ACHN (cell line): ENCODE results near the gene CD22.

Experiments used
- DNase-seq: peaks from one replicate; pipeline ENCODE4 v3.0.0-alpha.2; 2015
- in situ Hi-C: cut with HindIII; loops from 2 replicates; pipeline ENCODE4 v1.10.0; 2017; ENCODE audit warnings: low sequenced_read_pairs, low pct_ligation_motif_present, low pct_unique_long_range_greater_than_20kb

CD22 gene

DNA sequence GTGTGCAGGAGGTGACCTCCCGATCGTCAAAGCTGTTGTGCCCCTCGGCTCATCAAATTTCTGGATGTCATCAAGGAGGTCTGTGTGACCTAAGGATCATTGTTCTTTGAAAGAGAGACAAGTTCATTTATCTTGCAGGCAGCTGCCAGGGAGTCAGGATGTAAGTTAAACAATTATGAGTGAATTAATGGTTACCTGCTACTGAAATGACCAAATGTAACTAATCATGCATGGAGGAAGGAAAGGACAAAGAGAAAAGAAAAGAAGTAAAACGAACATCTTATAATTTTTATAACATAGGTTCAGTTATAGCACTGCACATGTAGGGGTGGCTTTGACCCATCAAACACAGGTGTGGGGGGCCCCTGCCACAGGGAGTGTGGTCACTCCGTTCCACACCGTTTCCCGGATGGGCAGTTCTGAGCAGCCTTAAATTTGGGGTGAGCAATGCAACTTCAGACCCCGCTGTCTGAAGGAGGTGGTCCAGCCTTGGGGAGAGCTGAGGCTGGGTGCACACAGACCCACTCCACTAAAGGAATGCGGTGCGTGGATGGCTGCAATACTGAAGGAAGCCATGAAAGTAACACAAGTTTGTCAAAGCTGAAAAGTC, 5.3 kb downstream of the CD22 start:
- in situ Hi-C loops: no loop called here

DNA sequence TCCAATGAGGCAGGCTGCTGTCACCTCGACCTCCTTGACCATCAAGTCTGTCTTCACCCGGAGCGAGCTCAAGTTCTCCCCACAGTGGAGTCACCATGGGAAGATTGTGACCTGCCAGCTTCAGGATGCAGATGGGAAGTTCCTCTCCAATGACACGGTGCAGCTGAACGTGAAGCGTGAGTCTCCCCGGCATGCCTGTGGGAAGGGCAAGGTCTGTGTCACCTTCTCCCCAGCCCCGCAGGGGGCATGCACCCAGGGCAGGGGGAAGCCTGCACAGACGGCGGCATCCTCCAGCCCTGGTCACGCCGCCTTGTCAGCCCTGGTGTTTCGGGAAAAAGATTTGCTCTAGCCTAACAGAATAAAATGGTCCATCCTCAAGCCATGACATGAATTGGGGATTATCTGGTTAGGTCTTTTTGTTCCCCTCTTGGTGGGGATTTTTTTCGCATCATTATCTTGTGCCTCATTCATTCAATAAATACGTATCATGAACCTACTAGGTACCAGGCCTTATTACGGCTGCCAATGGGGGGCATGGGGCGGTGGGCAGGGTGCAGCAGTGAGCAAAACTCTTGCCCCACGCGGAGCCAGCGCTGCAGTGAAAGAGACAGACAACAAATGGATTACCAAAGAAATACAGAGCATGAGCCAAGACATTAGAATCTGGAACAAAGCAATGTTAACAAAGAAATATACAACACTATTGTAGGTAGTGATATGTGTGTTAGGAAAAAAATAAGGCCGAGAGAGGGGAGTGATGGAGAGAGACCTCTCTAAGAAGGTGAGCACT, 7.4 kb downstream of the CD22 start:
- in situ Hi-C loops: no loop called here
- DNase-seq: no peak

More for the DNA sequence above, 5.3 kb downstream of the CD22 start:
- DNase-seq: no peak

DNA sequence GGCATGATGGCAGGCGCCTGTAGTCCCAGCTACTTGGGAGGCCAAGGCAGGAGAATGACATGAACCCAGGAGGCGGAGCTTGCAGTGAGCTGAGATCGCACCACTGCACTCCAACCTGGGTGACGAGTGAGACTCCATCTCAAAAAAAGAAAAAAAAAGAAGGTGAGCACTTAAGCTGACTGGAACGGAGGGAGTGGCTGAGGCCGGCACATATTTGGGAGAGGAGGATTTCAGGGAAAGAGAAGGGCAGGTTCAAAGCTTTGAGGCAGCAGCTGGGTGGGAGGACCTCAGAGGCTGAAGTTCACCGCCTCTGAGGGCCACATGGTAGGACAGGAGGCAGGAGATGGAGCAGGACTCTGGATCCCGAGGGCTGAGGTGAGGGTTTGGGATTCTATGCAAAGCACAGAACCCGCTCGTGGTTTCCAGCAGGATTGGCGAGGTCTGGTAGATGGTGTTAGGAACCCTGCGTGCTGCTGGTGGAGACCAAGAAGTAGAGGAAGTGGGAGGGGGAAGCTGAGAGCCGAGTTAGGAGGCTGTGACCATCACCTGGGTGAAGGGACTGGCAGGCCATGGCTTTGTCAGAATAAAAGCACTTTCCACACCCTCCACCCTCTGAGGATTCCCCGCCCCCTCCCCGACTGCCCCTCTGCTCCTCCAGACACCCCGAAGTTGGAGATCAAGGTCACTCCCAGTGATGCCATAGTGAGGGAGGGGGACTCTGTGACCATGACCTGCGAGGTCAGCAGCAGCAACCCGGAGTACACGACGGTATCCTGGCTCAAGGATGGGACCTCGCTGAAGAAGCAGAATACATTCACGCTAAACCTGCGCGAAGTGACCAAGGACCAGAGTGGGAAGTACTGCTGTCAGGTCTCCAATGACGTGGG, 8.4 kb downstream of the CD22 start:
- no peak for DNase-seq
- in situ Hi-C loops: no loop called here

DNA sequence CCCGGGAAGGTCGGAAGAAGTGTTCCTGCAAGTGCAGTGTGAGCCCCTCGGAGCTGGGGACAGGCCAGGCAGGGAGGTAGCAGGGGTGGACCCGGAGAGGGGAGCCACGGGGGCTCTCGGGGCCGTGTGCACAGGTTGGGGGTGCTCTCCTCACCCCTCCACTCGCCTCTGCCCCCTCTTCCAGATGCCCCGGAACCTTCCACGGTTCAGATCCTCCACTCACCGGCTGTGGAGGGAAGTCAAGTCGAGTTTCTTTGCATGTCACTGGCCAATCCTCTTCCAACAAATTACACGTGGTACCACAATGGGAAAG, 9.0 kb downstream of the CD22 start:
- no peak for DNase-seq
- in situ Hi-C loops: no loop called here

DNA sequence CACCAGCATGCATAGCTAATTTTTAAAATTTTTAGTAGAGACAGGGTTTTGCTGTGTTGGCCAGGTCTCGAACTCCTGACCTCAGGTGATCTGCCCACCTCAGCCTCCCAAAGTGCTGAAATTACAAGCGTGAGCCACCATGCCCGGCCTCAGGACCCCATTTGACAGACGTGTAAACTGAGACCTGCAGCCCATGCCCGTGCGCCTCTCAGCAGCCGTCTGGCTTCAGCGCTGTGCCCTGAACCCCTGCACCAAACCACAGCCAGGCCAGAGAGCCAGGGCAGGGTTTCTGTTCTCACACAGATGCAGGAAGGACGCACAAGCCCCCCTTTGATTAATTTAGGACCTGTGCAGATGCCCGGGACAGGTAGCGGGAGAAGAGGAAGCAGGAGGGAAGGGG, 11.4 kb downstream of the CD22 start:
- in situ Hi-C loops: no loop called here
- DNase-seq: no peak

DNA sequence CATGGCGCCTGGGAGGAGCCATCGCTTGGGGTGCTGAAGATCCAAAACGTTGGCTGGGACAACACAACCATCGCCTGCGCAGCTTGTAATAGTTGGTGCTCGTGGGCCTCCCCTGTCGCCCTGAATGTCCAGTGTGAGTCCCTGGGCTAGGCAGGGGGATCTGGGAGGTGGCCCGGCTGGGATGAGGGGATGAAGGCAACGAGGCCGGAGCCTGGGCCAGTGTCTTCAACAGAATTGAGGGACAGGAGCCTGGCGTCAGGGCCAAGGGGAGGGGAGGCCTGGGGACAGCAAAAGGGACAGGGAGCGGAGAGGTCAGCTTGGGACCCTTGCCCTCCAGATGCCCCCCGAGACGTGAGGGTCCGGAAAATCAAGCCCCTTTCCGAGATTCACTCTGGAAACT, 12.0 kb downstream of the CD22 start:
- in situ Hi-C loops: no loop called here
- DNase-seq: no peak

DNA sequence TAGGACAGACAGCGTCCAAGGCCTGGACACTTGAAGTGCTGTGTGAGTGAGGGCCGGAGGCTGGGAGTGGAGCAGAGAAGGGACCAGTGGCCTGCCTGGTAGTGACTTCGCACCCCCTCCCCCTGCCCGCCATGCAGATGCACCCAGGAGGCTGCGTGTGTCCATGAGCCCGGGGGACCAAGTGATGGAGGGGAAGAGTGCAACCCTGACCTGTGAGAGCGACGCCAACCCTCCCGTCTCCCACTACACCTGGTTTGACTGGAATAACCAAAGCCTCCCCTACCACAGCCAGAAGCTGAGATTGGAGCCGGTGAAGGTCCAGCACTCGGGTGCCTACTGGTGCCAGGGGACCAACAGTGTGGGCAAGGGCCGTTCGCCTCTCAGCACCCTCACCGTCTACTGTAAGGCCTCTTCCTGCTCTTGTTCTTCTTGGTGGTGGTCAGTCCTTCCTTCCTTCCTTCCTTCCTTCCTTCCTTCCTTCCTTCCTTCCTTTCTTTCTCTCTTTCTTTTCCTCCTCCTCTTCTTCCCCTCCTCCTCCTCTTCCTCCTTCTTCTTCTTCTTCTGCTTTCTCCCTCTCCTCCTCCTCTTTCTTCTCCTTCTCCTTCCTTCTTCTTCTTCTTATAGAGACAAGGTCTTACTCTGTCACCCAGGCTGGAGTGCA, 12.7 kb downstream of the CD22 start:
- in situ Hi-C loops: no loop called here
- no peak for DNase-seq

DNA sequence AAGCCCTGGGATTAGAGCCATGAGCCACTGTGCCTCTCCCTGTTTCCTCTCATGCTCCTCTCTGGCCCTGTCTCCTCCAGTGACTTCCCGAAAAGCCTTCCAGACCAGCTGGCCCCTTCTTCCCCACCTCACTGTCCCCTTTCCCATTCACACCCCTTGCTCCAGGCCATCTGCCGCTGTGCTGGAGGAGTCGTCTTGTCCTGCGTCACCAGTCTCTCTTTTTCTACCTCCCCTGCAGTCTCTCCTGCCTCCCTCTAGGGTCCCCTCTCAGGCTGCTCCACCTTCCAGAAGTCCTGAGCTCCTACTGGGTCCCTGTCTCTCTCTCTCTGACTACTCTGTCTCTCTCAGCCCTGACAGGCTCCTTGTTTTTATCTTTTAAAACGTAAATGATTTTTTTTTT, 13.4 kb downstream of the CD22 start:
- DNase-seq: no peak
- in situ Hi-C loops: no loop called here

DNA sequence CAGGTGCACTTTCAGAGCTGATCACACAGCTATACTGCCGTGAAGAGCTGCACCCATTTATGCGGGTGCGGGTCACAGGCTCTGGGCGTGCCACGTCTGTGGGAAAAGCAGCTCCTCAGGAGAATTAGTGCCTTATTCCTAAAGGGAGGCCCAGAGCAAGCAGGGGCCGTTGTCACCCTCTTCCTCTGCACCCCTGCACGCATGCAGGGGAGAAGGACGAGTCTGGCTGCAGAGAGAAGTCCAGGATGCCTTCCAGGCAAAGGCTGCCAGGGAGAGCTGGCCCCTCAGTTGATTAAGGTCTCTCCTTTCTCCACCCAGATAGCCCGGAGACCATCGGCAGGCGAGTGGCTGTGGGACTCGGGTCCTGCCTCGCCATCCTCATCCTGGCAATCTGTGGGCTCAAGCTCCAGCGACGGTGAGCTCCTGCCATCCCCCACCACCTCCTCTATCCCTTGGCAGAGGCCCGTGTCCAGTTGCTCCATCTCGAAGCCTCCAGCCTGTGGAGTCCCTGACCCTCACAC, 15.6 kb downstream of the CD22 start:
- in situ Hi-C loops: no loop called here
- DNase-seq: no peak

DNA sequence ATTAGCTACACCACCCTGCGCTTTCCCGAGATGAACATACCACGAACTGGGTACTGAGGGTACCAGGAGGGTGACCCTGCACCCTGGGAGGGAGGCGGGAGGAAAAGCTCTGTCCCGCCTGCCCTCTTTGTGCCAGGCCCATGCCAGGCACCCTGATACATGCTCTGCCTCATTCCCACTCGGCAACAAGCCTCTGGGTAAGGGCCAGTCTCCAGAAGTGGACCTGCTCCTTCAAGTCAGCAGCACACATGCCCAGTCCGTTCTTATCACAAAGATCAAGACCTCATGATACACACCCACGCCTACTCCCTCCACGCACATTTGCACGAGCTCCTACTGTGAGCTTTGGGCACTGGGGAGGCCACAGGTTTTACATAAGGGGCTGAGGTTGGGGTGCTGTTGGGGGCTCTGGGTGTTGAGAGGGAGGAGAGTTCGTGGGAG, 16.7 kb downstream of the CD22 start:
- DNase-seq: no peak

DNA sequence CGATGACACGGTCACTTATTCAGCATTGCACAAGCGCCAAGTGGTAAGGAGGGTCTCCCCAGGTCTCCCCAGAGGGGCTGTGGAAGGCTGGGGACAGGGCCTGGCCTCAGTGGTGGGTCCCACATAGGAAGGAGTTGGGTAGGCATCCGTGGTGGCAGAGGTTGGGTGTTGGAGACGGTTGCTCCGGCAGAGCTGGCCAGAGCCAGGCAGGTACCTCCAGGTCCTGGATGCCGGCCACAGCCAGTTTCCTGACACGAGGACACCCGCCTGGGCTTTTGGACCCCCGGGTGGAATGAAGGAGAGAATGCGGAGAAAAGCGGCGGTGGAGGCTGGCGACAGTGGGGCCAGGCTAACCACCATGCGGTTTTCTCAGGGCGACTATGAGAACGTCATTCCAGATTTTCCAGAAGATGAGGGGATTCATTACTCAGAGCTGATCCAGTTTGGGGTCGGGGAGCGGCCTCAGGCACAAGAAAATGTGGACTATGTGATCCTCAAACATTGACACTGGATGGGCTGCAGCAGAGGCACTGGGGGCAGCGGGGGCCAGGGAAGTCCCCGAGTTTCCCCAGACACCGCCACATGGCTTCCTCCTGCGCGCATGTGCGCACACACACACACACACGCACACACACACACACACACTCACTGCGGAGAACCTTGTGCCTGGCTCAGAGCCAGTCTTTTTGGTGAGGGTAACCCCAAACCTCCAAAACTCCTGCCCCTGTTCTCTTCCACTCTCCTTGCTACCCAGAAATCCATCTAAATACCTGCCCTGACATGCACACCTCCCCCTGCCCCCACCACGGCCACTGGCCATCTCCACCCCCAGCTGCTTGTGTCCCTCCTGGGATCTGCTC, 17.4 kb downstream of the CD22 start:
- in situ Hi-C loops: no loop called here
- no peak for DNase-seq

More for the DNA sequence above, 16.7 kb downstream of the CD22 start:
- in situ Hi-C loops: no loop called here

DNA sequence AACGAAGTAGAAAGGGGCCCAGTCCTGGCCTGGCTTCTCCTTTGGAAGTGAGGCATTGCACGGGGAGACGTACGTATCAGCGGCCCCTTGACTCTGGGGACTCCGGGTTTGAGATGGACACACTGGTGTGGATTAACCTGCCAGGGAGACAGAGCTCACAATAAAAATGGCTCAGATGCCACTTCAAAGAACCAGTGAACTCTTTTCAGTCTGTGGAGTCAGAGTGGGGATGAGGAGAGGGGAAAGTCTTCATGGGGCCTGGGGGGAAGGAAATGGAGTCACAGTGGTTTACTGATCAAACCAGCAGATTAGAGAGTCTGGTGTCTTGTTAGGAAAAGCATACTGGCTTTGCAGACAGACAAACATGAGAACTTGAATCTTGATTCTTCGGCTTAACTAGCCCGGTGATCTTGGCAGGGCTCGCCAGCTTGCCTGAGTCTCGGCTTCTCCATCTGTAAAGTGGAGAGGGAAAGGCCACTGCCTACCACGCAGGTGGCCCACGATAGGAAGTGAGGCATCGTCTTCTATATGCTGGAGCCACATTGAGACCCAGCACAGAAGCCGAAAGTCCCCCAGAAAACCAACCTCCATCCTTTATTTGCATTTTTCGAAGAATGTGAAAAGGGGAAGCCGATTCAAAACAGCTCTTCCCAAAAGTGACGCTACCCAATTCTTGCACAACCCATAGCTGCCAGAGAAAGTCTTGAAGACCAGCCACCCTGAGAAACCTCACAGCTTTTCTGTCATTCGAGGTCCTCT, 18.4 kb downstream of the CD22 start, which contains the start of gene FFAR1:
TSS of gene FFAR1 (plus strand) at position 732 of the 759 bp plus-strand sequence. CDS start 3,650 bp downstream, outside the sequence.
- no peak for DNase-seq
- in situ Hi-C loops: no loop called here

DNA sequence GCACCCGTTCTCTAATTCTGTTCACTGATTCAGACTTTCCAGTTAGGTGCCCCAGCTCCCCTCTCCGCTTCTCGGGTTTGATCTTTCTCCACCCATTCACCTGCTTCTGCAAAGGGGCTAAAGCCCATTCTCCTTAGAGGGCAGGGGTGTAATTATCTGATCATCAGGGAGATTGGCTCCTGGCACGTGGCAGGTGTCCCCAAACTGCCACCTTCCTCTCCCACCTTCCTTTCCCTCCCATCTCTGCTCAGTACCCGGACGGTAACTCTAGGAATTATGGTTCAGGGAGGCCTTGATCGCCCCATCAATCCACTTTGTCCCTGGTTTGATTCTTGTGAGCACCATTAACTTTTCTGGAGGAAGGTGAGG, 18.9 kb downstream of the CD22 start:
- DNase-seq: no peak
- in situ Hi-C loops: no loop called here

DNA sequence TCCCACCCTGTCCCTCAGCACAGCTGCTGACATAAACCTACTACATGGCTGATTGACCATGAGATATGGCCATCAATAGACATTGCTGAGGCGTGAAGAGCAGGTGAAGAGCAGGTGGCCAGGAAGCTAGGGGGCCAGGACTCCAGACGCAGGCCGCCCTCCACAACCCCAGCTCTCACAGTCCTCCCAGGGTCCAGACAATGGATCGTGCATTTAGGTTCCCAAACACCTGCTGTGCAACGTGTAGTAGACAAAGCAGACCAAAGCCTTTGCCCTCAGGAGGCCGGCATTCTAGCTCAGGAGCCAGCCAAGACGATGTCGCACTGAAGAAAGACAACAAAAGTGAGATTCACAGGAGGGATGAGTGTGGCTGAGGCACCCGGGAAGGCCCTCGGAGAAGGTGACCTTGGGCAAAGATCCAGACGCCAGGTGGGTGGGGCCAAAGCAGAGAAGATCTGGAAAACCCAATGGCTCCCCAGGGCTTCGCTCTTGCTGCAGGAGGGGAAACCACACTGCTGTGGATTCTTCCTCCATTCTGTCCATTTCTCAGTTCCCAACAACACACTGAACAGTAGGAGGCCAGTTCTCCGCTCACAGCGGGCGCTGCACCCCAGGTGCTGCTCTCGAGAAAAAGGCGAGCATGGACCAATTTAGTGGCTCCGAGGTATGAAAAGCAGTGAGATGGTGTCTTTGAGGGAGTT, 20.1 kb downstream of the CD22 start:
- no peak for DNase-seq
- in situ Hi-C loops: no loop called here

DNA sequence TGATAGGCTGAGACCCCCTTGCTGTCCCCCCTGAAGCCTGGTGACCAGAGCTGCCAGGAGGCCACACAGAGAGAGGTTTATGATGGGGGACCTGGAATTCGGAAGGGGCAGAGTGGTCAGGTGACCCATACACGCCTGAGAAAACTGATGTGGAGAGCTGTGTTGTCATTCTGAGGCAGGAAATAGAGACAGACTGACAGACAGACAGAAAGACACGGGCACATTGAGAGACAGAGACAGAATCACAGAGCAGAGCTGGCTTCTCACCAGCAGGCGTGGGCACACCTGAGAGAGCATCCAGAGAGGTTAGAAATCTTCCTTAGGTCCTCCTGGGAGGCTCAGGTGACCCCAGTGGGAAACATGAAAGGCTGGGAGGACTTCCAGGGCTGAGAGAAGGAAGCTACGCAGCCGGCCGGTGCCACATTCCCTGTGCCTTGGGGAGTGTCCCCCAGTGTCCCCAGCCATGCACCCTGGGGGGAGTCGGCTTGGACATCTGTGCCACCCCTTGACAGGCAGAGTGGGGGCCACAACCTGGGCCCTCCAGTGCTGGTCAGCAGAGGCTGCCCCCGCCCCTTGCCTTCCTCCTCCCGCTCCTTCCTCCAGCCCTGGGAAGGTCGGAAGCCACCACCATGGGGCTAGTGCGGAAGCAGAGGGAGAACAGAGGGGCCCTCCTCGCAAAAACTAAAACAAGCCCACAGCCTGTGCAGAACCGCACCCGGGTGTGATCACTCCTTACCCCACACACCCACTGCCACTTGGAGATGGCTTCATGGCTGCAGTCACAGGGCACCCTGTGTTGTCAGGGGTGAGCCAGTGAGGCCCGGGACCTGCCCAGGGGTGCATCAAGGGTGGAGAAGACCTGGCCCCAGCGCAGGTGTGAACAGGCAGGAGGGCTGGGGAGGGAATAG, 20.9 kb downstream of the CD22 start:
- no peak for DNase-seq
- in situ Hi-C loops: no loop called here

DNA sequence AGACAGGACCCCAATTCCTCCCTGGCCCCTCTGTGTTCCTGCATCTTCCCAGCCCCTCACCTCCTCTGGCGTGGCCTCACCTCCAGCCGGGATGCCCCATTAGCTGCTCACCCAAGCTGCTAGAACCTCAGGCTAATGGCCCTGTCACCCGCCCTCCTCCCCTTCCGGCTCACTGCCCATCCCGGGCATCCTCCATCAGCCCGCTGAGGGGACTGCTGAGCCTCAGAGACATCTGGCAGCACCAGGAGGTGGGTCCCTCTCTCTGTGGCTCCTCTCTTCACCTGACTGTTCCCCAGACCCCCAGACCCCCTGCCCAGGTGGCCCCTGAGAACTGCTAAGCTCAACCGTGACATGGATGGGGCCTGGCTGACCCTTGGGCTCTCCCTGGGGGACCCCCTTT, 21.6 kb downstream of the CD22 start:
- in situ Hi-C loops: no loop called here

More for the DNA sequence above, 21.6 kb downstream of the CD22 start:
- DNase-seq: no peak
